ENCODE results near the gene PPP3R1.

DNA sequence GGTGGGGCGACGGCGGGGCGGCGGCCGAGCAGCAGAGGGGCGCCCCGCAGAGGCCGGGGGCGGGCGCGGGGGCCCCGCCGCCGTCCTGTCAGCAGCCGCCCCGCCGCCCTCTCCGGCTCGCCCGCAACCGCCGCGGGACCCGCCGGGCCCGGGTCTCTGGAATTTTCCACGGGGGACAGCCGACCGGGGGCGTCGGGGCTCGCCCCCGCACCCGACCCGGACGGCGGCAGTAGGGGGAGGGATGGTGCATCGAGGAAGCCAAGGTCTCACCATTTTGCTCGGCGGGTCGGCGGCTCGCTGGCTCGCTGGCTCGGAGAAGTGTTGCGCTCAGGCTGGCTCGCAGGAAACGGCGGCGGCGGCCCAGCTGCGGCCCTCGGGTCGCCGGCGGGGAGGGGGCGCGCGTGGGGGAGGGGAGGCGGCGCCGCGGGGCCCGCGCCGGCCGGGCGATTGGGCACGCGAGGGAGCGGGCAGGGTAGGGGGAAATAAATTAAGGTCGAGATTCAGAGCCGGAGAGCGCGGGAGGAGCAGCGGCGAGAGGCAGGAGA lies 405 bp downstream of the PPP3R1 start:
- TF ChIP-seq, protein P1, sequence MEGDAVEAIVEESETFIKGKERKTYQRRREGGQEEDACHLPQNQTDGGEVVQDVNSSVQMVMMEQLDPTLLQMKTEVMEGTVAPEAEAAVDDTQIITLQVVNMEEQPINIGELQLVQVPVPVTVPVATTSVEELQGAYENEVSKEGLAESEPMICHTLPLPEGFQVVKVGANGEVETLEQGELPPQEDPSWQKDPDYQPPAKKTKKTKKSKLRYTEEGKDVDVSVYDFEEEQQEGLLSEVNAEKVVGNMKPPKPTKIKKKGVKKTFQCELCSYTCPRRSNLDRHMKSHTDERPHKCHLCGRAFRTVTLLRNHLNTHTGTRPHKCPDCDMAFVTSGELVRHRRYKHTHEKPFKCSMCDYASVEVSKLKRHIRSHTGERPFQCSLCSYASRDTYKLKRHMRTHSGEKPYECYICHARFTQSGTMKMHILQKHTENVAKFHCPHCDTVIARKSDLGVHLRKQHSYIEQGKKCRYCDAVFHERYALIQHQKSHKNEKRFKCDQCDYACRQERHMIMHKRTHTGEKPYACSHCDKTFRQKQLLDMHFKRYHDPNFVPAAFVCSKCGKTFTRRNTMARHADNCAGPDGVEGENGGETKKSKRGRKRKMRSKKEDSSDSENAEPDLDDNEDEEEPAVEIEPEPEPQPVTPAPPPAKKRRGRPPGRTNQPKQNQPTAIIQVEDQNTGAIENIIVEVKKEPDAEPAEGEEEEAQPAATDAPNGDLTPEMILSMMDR (IDR thresholded peaks at IDR 0.05 in 4 of 5, conservative IDR thresholded peaks at IDR 0.05 in 1 of 5), result no peak
- TF ChIP-seq POLR2A (IDR thresholded peaks at IDR 0.05), result no peak
